Measurements from ENCODE around the gene TMEM185B.

TMEM185B gene

GRCh38 chr2:120230515-120231471, 7.6 kb upstream of the TMEM185B start:
- no peak for FAIRE-seq

GRCh38 chr2:120229341-120229740, 6.1 kb upstream of the TMEM185B start:
- FAIRE-seq: no peak

GRCh38 chr2:120228503-120228902, 5.3 kb upstream of the TMEM185B start:
- FAIRE-seq: no peak

GRCh38 chr2:120227111-120227991, 4.2 kb upstream of the TMEM185B start:
- no peak for FAIRE-seq

GRCh38 chr2:120226316-120226715, 3.1 kb upstream of the TMEM185B start:
- no peak for FAIRE-seq

- no peak for FAIRE-seq
Measured at GRCh38 chr2:120225549-120226065, 2.4 kb upstream of the TMEM185B start.

GRCh38 chr2:120224735-120225548, 1.7 kb upstream of the TMEM185B start:
- FAIRE-seq: no peak

GRCh38 chr2:120224256-120224655, 1.1 kb upstream of the TMEM185B start:
- FAIRE-seq: no peak

- FAIRE-seq: no peak
Measured at GRCh38 chr2:120222186-120223033, 790 bp downstream of the TMEM185B start.

GRCh38 chr2:120221616-120222015, 1.6 kb downstream of the TMEM185B start:
- no peak for FAIRE-seq

GRCh38 chr2:120220756-120221155, 2.4 kb downstream of the TMEM185B start:
- no peak for FAIRE-seq

- no peak for FAIRE-seq
Measured at GRCh38 chr2:120219766-120220165, 3.4 kb downstream of the TMEM185B start.

GRCh38 chr2:120219291-120219690, 3.9 kb downstream of the TMEM185B start:
- no peak for FAIRE-seq

- no peak for FAIRE-seq
Measured at GRCh38 chr2:120218181-120218580, 5.0 kb downstream of the TMEM185B start.

GRCh38 chr2:120210270-120210693, 12.9 kb downstream of the TMEM185B start:
- FAIRE-seq: no peak

- FAIRE-seq: no peak
Measured at GRCh38 chr2:120209427-120210269, 13.6 kb downstream of the TMEM185B start.

GRCh38 chr2:120208381-120209353, 14.5 kb downstream of the TMEM185B start:
- FAIRE-seq: no peak

- FAIRE-seq: no peak
Measured at GRCh38 chr2:120206022-120206581, 17.1 kb downstream of the TMEM185B start.

Data from endometrium (tissue), 2 donors.